Measurements from ENCODE around the gene TTYH3.

Gene TTYH3

GRCh38 chr7:2705371-2706096, 73.7 kb downstream of the TTYH3 start:
- no peak for TF ChIP-seq CTCF (conservative IDR thresholded peaks at IDR 0.05; ENCODE audit: low read depth, low read length)
- Histone ChIP-seq H3K27ac (no peak overlapping the region), H3K4me3 (IDR thresholded peaks at IDR 0.05; ENCODE audit: insufficient read depth, low read depth, low read length) (no peak overlapping the region), H3K27me3 (ENCODE audit: insufficient read depth, low read depth) (no peaks in the 10 kb centered on the region), H3K4me2 (no peak overlapping the region), H3K79me2 (ENCODE audit: insufficient read depth, low read depth) (0 out of 2 replicates have a peak, but pooled peaks cover 9% of the 10 kb centered on the region), H2AFZ (ENCODE audit: low read depth) (no peak overlapping the region), H4K20me1 (ENCODE audit: insufficient read depth) (no peaks in the 10 kb centered on the region), H3K9ac (no peak overlapping the region), H3K4me1 (ENCODE audit: low read depth, poor library complexity, severe bottlenecking) (peaks cover 14% of the 10 kb centered on the region), H3K36me3 (ENCODE audit: insufficient read depth) (no peaks in the 10 kb centered on the region)

DNA sequence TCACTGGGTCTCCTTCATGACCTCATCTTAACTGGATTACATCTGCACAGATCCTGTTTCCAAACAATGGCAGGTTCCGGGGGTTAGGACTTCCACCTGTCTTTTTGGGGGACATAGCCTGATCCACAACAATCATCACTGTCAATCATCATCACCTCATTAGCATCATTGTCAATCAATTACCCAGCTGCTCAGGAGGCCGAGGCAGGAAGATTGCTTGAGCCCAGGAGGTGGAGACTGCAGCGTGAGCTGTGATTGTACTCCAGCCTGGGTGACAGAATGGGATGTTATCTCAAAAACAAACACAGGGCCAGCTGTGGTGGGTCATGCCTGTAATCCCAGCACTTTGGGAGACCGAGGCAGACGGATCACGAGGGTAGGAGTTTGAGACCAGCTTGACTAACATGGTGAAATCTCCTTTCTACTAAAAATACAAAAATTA, 74.9 kb downstream of the TTYH3 start:
- peaks cover 25% of the 10 kb centered on the region for H3K4me1 ChIP-seq (ENCODE audit: low read depth, poor library complexity, severe bottlenecking)
- no peak for TF ChIP-seq CTCF (conservative IDR thresholded peaks at IDR 0.05; ENCODE audit: low read depth, low read length)
- no peak overlapping the region for H3K4me2 ChIP-seq

DNA sequence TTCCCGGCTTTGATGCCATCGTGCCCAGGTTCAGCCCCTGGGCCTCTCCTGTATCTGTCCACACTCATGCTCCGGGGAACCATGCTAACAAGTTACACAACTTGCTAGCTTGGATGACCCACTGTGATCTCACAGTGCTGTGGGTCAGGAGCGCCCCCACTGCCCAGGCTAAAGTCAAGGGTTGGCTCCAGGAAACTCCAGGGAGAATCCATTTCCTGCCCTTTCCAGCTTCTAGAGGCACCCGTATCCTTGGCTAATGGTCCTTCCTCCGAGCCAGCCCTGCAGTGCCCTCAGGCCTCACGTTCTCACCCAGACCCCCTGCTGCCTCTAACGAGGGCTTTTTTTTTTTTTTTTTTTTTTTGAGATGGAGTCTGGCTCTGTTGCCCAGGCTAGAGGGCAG, 75.7 kb downstream of the TTYH3 start:
- Histone ChIP-seq H3K79me2 (ENCODE audit: insufficient read depth, low read depth) (0 out of 2 replicates have a peak, but pooled peaks cover 9% of the 10 kb centered on the region), H3K4me3 (IDR thresholded peaks at IDR 0.05; ENCODE audit: insufficient read depth, low read depth, low read length) (no peak overlapping the region), H3K4me1 (ENCODE audit: low read depth, poor library complexity, severe bottlenecking) (peaks cover 33% of the 10 kb centered on the region), H4K20me1 (ENCODE audit: insufficient read depth) (no peaks in the 10 kb centered on the region), H3K4me2 (no peak overlapping the region), H2AFZ (ENCODE audit: low read depth) (no peak overlapping the region), H3K27me3 (ENCODE audit: insufficient read depth, low read depth) (no peaks in the 10 kb centered on the region), H3K36me3 (ENCODE audit: insufficient read depth) (no peaks in the 10 kb centered on the region), H3K27ac (no peak overlapping the region), H3K9ac (no peak overlapping the region)
- TF ChIP-seq CTCF (conservative IDR thresholded peaks at IDR 0.05; ENCODE audit: low read depth, low read length) = no peak

More for the DNA sequence above, 74.9 kb downstream of the TTYH3 start:
- Histone ChIP-seq H3K27ac (no peak overlapping the region), H3K4me3 (IDR thresholded peaks at IDR 0.05; ENCODE audit: insufficient read depth, low read depth, low read length) (no peak overlapping the region), H4K20me1 (ENCODE audit: insufficient read depth) (no peaks in the 10 kb centered on the region), H3K9ac (no peak overlapping the region), H3K36me3 (ENCODE audit: insufficient read depth) (no peaks in the 10 kb centered on the region), H2AFZ (ENCODE audit: low read depth) (no peak overlapping the region), H3K27me3 (ENCODE audit: insufficient read depth, low read depth) (no peaks in the 10 kb centered on the region), H3K79me2 (ENCODE audit: insufficient read depth, low read depth) (0 out of 2 replicates have a peak, but pooled peaks cover 9% of the 10 kb centered on the region)

GRCh38 chr7:2708041-2708440, 76.3 kb downstream of the TTYH3 start:
- no peaks in the 10 kb centered on the region for H3K36me3 ChIP-seq (ENCODE audit: insufficient read depth)
- peak overlapping the region; percentile 100; the same call in 1 of the 2 replicates for H3K4me2 ChIP-seq
- TF ChIP-seq CTCF (conservative IDR thresholded peaks at IDR 0.05; ENCODE audit: low read depth, low read length) = no peak
- H3K4me1 ChIP-seq (ENCODE audit: low read depth, poor library complexity, severe bottlenecking) = peaks cover 39% of the 10 kb centered on the region
- 0 out of 2 replicates have a peak, but pooled peaks cover 9% of the 10 kb centered on the region for H3K79me2 ChIP-seq (ENCODE audit: insufficient read depth, low read depth)
- H3K9ac ChIP-seq = no peak overlapping the region
- no peaks in the 10 kb centered on the region for H3K27me3 ChIP-seq (ENCODE audit: insufficient read depth, low read depth)
- H2AFZ ChIP-seq (ENCODE audit: low read depth) = no peak overlapping the region
- no peak overlapping the region for H3K4me3 ChIP-seq (IDR thresholded peaks at IDR 0.05; ENCODE audit: insufficient read depth, low read depth, low read length)
- H3K27ac ChIP-seq = no peak overlapping the region
- no peaks in the 10 kb centered on the region for H4K20me1 ChIP-seq (ENCODE audit: insufficient read depth)
